ENCODE measurements around the gene C1QC.

Gene C1QC

GRCh38 chr1:22597996-22598395 lies 45.4 kb upstream of the C1QC start:
- H2AFZ ChIP-seq (ENCODE audit: low read depth) = no peak overlapping the region
- no peak for TF ChIP-seq CTCF (conservative IDR thresholded peaks at IDR 0.05; ENCODE audit: low read depth, low read length)
- H3K36me3 ChIP-seq (ENCODE audit: insufficient read depth) = no peaks in the 10 kb centered on the region
- H3K27me3 ChIP-seq (ENCODE audit: insufficient read depth, low read depth) = peaks cover 62% of the 10 kb centered on the region
- H3K79me2 ChIP-seq (ENCODE audit: insufficient read depth, low read depth) = no peaks in the 10 kb centered on the region
- no peaks in the 10 kb centered on the region for H4K20me1 ChIP-seq (ENCODE audit: insufficient read depth)
- H3K4me2 ChIP-seq = no peak overlapping the region
- no peak overlapping the region for H3K27ac ChIP-seq
- H3K4me1 ChIP-seq (ENCODE audit: low read depth, poor library complexity, severe bottlenecking) = no peaks in the 10 kb centered on the region
- H3K4me3 ChIP-seq (IDR thresholded peaks at IDR 0.05; ENCODE audit: insufficient read depth, low read depth, low read length) = no peak overlapping the region
- H3K9ac ChIP-seq = no peak overlapping the region

- Histone ChIP-seq H3K9ac (no peak overlapping the region), H3K79me2 (ENCODE audit: insufficient read depth, low read depth) (no peaks in the 10 kb centered on the region), H3K36me3 (ENCODE audit: insufficient read depth) (no peaks in the 10 kb centered on the region), H3K27me3 (ENCODE audit: insufficient read depth, low read depth) (peaks cover 61% of the 10 kb centered on the region), H3K27ac (no peak overlapping the region), H2AFZ (ENCODE audit: low read depth) (no peak overlapping the region), H4K20me1 (ENCODE audit: insufficient read depth) (no peaks in the 10 kb centered on the region), H3K4me2 (no peak overlapping the region), H3K4me1 (ENCODE audit: low read depth, poor library complexity, severe bottlenecking) (no peaks in the 10 kb centered on the region), H3K4me3 (IDR thresholded peaks at IDR 0.05; ENCODE audit: insufficient read depth, low read depth, low read length) (no peak overlapping the region)
- no peak for TF ChIP-seq CTCF (conservative IDR thresholded peaks at IDR 0.05; ENCODE audit: low read depth, low read length)
These were observed 44.7 kb upstream of the C1QC start for GRCh38 chr1:22598736-22599135.

GRCh38 chr1:22600071-22600816 lies 43.2 kb upstream of the C1QC start:
- H3K4me1 ChIP-seq (ENCODE audit: low read depth, poor library complexity, severe bottlenecking) = no peaks in the 10 kb centered on the region
- H3K79me2 ChIP-seq (ENCODE audit: insufficient read depth, low read depth) = no peaks in the 10 kb centered on the region
- H3K4me3 ChIP-seq (IDR thresholded peaks at IDR 0.05; ENCODE audit: insufficient read depth, low read depth, low read length) = no peak overlapping the region
- no peaks in the 10 kb centered on the region for H3K36me3 ChIP-seq (ENCODE audit: insufficient read depth)
- H2AFZ ChIP-seq (ENCODE audit: low read depth) = no peak overlapping the region
- no peaks in the 10 kb centered on the region for H4K20me1 ChIP-seq (ENCODE audit: insufficient read depth)
- H3K27me3 ChIP-seq (ENCODE audit: insufficient read depth, low read depth) = peaks cover 64% of the 10 kb centered on the region
- H3K9ac ChIP-seq = no peak overlapping the region
- no peak overlapping the region for H3K4me2 ChIP-seq
- TF ChIP-seq CTCF (conservative IDR thresholded peaks at IDR 0.05; ENCODE audit: low read depth, low read length) = no peak
- H3K27ac ChIP-seq = no peak overlapping the region

GRCh38 chr1:22600817-22601605 lies 42.4 kb upstream of the C1QC start:
- H3K4me2 ChIP-seq = no peak overlapping the region
- no peak overlapping the region for H3K9ac ChIP-seq
- peaks cover 64% of the 10 kb centered on the region for H3K27me3 ChIP-seq (ENCODE audit: insufficient read depth, low read depth)
- H3K27ac ChIP-seq = no peak overlapping the region
- no peak overlapping the region for H2AFZ ChIP-seq (ENCODE audit: low read depth)
- H3K4me1 ChIP-seq (ENCODE audit: low read depth, poor library complexity, severe bottlenecking) = no peaks in the 10 kb centered on the region
- H3K36me3 ChIP-seq (ENCODE audit: insufficient read depth) = no peaks in the 10 kb centered on the region
- H3K79me2 ChIP-seq (ENCODE audit: insufficient read depth, low read depth) = no peaks in the 10 kb centered on the region
- H4K20me1 ChIP-seq (ENCODE audit: insufficient read depth) = no peaks in the 10 kb centered on the region
- no peak for TF ChIP-seq CTCF (conservative IDR thresholded peaks at IDR 0.05; ENCODE audit: low read depth, low read length)
- no peak overlapping the region for H3K4me3 ChIP-seq (IDR thresholded peaks at IDR 0.05; ENCODE audit: insufficient read depth, low read depth, low read length)

Data from KMS-11 (cell line).